Measurements from ENCODE around the gene TTLL8.

TTLL8 gene

DNA sequence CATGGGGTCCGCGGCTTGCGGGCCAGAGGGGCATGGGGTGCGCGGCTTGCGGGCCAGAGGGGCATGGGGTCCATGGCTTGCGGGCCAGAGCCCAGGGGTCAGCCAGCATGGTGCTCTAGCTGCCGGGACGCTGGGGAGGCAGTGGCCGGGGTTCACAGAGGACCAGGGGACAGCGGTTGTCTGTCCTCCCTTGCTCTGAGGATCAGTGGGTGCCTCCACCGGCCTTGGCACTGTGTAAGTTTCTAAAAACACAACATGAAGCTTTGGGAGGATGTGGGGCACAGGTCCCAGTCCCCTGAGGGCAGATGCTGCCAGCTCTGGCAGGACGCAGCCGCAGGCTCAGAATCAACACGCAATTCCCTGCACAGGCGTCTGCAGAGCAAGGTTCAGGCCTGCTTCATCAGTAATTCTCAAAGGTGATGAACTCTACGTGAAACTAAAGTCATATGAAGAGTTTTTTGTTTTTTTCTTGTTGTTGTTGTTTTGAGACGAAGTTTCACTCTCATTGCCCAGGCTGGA, 24.2 kb upstream of the TTLL8 start:
- DNase-seq, result no peak

DNA sequence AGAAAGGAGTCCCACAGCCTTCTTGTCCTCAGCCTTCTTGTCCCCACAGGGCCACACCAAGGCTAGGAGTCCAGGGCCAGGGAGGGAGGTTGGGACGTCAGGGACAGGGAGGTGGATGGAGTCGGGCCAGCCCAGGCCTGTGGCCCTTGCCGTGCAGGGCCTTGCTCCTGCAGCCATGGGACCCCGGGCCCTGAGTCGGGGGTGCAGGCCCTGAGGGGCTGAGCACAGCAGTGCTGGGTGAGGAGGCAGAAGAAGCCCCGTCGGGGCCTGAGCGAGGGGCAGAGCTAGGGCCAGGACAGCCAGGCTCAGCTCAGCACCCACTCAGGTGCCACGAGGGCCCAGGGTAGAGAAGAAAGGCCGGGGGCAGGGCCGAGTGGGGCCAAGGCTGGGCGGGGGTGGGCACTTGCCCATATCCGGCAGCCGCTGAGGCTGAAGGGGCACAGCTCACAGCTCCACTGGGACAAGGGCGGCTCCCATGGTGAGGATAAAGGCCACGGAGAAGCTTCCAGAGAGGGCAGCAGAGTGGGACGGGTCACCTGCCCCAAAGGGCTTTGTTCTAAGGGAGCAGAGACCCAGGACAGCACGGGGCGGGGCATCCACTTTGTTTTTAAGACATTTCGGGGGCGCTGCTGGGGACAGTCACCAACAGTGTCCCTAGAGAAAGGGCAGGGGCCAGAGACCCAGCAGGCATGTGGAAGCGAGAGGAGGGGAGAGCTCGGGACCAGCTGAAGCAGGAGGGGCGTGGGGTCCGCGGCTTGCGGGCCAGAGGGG, 23.5 kb upstream of the TTLL8 start:
- no peak for DNase-seq

DNA sequence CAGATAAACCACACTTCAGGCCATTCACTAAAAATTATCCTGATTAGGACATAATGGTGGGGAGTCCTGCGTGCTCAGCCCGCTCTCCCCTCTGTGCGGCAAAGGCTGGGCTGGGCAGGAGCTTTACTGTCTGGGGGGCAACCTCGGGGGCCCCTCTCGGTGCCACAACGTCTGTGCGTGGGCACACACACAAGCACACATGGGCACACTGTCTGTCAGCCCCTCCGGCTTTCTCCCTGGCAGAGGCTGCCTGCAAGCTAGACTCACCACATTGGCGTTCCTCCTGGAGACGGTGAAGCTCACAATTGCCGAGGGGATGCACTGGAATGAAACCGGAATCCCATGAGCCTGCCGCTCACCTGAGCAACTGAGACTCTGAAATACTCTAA, 22.0 kb upstream of the TTLL8 start:
- no peak for DNase-seq

DNA sequence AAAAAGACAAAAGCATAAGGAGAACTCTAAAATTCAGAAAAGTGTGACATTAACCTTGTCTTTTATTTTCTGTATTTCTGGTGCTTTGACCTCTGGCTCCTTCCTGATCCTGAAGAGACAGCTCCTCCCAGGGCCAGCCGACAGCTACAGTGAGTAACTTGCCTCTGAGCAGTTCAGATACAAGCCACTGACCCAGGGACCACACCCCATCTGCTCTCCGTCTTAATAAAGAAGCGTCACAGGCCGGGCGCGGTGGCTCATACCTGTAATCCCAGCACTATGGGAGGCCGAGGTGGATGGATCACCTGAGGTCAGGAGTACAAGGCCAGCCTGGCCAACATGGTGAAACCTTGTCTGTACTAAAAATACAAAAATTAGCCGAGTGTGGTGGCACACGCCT, 20.7 kb upstream of the TTLL8 start:
- DNase-seq, result no peak

DNA sequence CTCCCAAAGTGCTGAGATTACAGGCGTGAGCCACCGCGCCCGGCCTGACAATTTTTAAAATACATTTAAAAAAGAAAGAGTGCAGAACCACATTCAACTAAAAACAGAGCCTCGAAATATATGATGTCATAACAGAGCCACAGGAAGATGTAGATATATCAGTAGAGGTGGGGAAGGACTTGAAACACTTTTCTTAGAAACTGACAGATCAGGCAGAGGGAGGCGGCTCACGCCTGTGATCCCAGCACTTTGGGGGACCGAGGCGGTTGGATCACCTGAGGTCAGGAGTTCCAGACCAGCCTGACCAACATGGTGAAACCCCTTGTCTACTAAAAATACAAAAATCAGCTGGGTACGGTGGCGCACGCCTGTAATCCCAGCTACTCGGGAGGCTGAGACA, 20.1 kb upstream of the TTLL8 start:
- DNase-seq, result no peak

DNA sequence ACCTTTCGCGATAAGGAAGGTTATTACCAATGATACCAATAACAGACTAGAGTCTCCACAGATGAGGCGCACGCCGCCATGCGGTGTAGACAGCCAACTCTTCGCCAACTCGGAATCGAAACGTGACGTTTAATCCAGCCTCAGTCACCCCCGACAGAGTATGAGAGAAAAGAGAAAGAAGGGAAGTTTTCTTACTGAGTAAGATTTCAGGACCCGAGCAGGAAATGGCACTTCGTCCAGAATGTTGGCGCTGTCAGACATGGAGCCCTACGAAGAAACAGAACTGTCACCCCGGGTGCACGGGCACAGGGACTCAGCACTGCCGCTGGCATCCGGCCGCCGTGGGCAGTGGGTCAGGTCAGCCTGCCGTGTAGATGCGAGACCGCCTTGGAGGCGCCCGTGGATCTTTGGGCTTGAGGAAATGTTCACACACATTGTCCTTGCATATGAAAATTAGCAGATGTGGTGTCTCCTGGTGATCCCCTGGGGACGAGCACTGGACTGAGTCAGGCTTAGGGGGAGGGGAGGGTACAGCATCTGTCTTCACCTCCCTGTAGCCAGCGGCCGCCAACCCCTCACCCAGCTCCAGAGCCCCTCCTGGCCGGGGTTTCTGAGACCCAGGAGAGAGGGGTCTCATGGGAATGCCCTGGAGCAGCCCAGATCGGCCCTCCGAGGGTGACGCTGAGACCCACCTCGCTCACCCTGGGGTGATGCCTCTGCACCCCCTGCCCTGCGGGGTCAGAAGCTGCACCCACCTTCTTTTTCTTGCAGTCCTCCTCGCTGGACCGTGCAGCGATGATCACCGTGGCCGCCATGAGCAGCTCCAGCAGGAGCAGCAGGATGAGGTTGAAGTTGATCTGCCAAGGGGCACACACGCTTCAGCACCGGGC, 18.8 kb upstream of the TTLL8 start:
- DNase-seq, result no peak

DNA sequence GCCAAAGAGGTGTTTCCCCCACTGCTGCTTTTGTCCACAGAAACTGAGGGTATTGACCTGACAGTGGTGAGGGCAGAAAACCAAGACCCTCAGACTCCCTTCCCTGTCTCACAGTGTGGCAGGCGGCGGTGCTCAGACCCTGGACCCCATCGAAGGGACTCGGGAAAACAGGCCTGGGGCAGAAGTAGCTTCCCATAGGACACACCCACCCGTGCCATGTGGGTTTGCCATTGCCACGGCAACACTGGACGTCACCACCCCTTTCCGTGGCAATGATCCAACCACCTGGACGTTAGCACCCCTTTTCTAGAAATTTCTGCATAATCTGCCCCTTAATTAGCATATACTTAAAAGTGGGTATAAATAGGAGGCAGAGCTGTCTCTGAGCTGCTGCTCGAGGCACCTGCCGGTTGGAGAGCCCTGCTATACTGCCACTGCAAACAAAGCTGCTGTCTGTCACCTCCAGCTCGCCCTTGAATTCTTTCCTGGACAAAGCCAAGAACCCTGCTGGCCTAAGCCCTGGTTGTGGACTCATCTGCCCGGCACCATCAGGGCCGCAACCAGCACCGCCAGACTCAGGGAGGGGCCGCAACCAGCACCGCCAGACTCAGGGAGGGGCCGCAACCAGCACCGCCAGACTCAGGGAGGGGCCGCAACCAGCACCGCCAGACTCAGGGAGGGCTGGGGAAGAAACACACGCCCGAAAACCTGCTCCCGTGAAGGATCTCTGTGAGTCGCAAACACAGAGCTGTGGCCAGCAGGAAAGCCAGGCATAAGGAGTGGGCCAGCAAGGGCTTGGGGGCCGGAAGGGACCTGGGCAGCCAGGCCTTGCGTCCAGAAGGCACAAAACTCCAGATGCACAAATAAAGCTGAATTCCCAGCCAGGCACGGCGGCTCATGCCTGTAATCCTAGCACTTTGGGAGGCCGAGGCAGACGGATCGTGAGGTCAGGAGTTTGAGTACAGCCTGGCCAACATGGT, 16.7 kb upstream of the TTLL8 start:
- no peak for DNase-seq

DNA sequence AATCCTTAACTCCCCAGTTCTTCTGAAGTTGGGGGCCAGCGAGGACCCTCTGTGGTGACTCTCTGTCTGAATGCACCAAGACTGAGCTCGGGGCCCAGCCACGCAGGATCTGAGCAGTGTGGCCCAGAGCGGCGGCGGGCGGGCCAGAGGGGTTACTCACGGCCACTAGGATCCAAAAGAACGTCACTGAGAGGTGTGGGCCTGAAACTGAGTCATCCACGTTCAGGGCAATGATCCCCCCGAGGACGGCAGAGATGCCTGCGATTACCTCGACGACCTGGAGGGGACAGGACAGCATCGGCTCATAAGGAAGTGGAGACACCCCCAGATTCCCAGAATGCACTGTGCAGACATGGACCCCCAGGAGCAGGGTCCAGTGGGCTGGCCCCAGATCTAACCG, 16.0 kb upstream of the TTLL8 start:
- DNase-seq, result no peak

DNA sequence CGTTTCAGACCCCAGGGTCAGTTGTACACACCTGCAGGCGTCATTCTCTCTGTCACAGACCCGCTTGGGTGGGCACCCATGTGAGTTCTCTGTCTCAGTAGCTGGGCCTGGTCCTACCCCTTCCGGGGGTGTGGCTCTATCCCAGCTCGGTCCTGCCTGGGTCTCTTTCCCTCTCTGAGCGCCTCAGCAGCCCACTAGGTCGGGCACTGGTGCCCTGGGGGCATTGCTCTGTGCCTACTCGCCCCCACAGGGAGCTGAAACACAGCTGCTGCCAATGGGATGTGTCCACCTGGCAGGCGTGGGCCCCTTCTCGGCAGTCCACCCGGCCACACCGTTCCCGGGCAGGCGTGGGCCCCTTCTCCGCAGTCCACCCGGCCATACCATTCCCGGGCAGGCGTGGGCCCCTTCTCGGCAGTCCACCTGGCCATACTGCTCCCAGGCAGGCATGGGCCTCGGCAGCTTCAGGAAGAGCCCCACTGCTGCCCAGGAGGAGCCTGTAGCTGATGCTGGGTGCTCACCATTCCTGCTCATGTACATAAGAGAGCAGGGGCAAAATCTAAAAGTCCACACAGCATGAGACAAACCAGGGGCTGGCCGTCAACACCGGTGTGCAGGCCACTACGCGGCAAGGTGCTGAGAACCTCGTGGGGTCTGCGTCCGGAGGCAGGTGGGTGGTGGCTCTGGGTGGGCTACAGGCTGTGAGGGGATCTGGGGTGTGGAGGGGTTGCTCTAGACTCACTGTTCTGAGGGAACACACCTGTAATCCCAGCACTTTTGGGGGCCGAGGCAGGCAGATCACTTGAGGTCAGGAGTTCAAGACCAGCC, 14.8 kb upstream of the TTLL8 start:
- DNase-seq, result no peak

DNA sequence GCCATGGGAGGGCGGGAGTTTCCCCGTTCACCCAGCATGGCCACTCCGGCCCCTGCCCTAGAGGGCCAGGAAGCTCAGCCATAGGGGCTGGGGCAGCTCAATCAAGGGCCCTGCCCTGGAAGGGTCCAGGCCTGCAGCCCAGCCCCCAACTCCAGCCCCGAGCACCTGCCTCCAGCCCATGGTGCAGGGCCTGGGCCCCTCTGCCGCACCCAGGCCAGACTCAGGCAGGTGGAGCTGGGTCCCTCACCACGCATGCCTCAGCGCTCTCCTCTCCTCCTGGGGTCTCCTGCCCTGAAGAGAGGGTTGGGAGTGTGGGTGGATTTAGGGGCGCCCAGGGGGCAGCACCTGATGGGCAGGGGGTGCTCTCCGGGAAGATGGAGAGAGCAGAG, 14.1 kb upstream of the TTLL8 start:
- no peak for DNase-seq

DNA sequence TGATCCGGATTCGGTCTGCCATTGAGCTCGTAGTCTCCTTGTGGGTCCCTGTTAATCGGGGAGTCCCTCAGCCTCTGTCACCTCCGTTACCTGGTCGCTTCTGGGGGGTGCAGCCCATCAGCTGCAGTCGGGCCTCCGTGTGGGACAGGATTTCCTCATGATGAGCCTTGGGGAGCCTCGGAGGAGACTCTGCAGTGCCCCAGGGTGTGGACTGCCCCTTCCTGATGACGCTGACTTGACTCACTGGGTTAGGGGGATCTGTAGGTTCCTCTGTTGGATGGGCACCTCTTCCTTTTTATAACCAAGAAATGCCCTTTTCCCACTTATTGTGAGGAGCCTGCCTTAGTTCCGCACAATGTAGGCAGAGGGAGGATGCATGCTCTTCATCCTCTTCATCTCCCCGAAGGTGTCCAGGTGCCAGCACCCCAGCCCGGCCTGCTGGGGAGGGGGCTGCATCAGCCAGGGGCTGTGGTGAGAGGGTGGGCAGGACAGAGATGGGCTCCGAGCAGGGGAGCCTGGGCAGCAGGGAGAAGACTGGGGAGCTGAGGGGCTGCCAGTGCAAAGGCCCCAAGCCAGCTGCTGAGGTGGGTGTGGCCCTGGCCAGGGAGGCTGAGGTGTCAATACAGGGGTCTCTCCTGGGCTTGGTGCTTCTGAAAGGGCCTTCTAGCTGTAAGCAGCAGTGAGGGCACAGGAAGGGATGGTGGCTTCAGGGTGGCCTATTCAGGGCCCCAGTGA, 13.5 kb upstream of the TTLL8 start:
- no peak for DNase-seq

DNA sequence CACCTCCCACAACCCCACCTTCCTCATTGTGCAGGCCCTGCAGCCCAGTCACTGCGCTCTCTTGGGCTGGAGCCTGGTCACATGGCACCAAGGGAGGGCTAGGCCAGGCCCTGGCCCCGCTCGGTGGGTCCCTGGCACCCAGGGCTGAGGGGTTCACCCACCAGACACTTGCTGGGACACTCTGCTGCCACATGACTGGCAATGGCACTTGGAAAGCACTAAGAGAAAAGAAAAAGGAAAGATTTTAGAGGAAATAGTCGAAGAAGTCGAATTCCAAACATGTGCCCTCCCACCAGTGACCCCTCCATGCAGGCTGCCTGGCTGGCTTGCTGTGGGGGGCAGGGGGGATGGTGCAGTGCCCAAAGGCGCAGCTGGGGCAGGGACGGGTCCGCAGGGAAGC, 12.3 kb upstream of the TTLL8 start:
- DNase-seq, result no peak

DNA sequence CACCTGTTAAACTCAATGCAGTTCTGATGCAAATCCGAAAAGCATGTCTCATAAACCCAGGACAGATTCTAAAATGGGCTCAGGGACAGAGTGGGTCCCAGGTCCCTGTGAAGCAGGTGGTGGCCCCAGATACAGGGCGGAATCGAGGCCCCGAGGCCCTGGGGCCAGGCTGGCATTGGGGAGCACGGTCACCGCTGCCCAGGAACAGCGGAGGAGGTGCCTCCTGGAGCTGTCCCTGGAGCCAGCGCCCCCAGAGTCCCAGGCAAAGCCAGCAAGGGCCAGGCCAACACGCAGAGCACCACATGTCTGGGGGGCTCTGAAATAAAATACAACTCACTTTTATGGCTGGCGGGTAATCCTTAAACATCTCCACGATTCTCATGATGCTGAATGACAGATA, 10.0 kb upstream of the TTLL8 start:
- no peak for DNase-seq

DNA sequence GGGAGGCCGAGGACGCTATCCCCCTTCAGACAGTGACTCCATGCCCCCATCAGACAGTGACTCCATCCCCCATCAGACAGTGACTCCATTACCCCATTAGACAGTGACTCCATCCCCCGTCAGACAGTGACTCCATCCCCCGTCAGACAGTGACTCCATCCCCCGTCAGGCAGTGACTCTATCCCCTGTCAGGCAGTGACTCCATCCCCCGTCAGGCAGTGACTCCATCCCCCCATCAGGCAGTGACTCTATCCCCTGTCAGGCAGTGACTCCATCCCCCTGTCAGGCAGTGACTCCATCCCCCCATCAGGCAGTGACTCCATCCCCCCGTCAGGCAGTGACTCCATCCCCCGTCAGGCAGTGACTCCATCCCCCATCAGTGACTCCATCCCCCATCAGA, 9.1 kb upstream of the TTLL8 start:
- no peak for DNase-seq

DNA sequence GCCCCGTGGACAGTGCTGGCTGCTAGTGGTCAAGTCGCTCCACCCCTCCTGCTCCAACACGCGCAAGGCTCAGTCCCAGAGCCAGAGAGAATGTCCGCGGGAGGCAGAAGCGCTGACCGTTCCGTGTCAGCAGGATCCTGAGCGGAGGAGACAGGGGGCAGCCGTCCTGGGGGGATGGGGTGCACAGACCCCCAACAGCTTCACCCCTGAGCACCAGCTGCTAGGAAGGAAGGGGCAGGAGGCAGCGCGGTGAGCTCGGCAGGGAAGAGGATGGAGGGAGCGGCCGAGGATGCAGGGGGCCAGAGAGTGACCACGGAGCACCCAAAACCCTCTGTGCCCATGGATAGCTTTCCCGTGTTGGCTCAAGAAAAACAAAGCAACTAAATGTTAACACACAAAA, 6.4 kb upstream of the TTLL8 start:
- DNase-seq, result no peak

DNA sequence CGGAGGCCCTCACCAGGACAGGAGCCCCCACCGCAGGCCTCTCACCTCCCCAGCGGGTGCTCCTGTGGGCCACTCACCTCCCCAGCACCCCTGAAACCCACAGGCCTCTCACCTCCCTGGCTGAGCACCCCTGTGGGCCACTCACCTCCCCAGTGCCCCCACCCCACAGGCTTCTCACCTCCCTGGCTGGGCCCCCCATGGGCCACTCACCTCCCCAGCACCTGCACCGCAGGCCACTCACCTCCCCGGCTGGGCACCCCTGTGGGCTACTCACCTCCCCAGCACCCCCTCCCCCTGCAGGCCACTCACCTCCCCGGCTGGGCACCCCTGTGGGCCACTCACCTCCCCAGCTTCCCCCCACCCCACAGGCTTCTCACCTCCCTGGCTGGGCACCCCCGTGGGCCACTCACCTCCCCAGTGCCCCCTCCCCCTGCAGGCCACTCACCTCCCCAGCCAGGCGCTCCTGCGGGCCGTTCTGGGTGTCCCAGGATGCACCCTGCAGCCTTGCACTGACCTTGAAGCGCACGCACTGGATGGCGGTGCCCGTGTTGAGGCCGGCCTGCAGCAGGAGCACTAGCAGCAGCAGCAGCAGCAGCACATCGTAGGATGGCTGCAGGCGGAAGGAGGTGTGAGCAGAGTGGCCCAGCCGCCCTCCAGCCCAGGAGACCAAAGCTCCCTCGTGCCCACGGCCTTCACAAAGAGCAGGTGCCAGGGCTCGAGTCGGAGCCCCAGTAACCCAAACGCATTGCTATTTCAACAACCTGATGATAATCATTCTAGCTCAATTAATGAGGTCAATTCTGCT, 5.7 kb upstream of the TTLL8 start:
- DNase-seq, result no peak

DNA sequence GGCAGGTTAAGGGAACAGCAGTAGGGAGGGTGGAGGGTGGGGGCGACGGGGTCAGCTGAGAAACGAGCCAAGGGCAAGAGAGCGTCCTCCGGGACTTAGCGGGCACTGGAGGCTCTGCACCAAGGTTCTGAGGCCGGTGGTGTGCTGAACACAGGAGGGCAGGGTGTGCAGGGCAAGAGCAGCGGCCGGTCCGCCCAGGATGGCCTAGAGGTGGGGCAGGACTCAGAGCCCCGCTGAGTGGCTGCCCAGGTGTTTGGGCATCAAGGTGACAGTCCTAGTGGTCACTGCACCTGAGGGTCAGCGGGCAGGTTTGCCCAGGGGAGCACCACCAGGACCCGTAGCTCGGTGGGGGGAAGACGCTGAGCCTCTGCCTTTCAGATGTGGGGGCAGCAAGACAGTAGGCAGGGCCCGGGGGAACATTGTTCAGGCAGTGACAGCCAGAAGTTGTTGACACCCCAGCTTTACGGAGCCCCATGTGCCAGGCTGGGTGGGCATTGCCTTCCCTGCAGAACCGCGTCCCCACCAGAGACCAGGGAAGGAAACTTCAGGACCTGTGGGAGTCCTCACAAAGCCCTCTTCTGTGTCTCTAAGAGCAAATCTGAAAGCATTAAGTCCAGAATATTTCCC, 4.5 kb upstream of the TTLL8 start:
- DNase-seq, result no peak

DNA sequence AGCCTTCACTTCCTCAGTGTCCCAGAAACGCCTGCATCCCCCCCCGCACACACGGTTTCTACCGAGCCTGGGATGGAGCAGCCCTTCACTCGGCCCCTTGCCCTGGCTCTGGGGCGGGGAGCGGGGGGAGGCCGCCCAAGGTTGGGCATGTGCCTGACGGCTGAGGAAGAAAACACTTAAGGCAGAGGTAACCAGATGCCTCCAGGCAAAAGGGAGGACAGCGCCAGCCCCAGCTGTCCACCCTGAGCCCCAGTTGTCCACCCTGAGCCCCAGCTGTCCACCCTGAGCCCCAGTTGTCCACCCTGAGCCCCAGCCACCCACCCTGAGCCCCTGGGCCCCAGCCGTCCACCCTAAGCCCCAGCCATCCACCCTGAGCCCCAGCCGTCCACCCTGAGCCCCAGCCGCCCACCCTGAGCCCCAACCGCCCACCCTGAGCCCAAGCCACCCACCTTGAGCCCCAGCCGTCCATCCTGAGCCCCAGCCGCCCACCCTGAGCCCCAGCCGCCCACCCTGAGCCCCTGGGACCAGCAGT, 3.8 kb upstream of the TTLL8 start:
- DNase-seq, result no peak

DNA sequence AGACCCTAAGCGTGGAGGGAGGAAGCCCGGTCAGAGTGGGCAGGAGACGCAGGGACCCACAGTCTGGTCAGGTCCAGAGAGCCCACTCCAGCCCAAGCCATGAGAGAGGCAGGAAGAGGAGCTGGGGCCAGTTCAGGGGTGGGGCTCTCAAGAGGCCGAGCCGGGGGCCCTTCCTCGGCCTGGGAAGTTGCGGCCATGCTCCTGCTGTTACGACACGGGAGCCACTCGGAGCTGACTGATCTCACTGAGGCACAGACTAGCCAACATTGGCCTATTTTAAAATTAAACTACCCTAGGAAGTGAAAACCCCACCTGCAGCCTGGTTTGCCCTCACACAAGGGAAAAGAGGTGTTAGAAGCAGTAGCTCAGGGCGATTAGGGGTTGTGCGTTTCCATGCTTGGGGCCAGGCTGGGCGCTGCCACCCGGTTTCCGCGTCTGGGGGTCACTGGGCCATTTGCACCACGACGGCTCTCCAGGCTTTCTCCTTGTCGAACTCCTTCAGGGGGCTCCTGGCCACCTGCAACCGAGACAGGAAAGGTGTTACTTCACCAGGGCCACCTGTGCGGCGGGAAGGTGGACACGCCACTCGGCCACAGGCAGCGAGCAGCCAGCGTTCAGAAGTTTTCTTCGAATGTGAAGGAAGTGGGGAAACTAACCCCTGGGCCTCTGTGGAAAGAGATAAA, 3.2 kb upstream of the TTLL8 start:
- no peak for DNase-seq

All from activated effector memory CD4-positive, alpha-beta T cell treated with anti-CD3 and anti-CD28 coated beads, Interleukin-2, amount 50 U/mL, for 16 hours (primary cell).